ENCODE results near the gene NFIB.
A peak's percentile ranks its signal among the peaks of the same experiment; 100 is the strongest.

NFIB gene

GRCh38 chr9:14107495-14107894 is 206.4 kb downstream of the NFIB start:
- no peak for DNase-seq (ENCODE audit: low read depth in 2 of 2)

GRCh38 chr9:14106699-14107098 is 207.2 kb downstream of the NFIB start:
- DNase-seq (ENCODE audit: low read depth in 2 of 2) = no peak

- DNase-seq (ENCODE audit: low read depth in 2 of 2) = no peak
These were observed 209.4 kb downstream of the NFIB start for GRCh38 chr9:14104496-14104895.

GRCh38 chr9:14103115-14103514 is 210.8 kb downstream of the NFIB start:
- DNase-seq (ENCODE audit: low read depth in 2 of 2) = no peak

- DNase-seq (ENCODE audit: low read depth in 2 of 2) = no peak
These were observed 214.2 kb downstream of the NFIB start for GRCh38 chr9:14099737-14100136.

GRCh38 chr9:14098486-14099180 is 215.3 kb downstream of the NFIB start:
- DNase-seq (ENCODE audit: low read depth in 2 of 2) = no peak

- no peak for DNase-seq (ENCODE audit: low read depth in 2 of 2)
These were observed 216.1 kb downstream of the NFIB start for GRCh38 chr9:14097666-14098415.

GRCh38 chr9:14097215-14097614 is 216.7 kb downstream of the NFIB start:
- no peak for DNase-seq (ENCODE audit: low read depth in 2 of 2)

GRCh38 chr9:14096258-14096922 is 217.6 kb downstream of the NFIB start:
- no peak for DNase-seq (ENCODE audit: low read depth in 2 of 2)

GRCh38 chr9:14095277-14095676 is 218.7 kb downstream of the NFIB start:
- DNase-seq (ENCODE audit: low read depth in 2 of 2) = no peak

- no peak for DNase-seq (ENCODE audit: low read depth in 2 of 2)
These were observed 219.4 kb downstream of the NFIB start for GRCh38 chr9:14094491-14094890.

- DNase-seq (ENCODE audit: low read depth in 2 of 2) = no peak
These were observed 221.6 kb downstream of the NFIB start for GRCh38 chr9:14092344-14092743.

GRCh38 chr9:14089051-14089803 is 224.7 kb downstream of the NFIB start:
- DNase-seq (ENCODE audit: low read depth in 2 of 2) = no peak

- DNase-seq (ENCODE audit: low read depth in 2 of 2) = no peak
These were observed 226.4 kb downstream of the NFIB start for GRCh38 chr9:14087576-14087975.

- no peak for DNase-seq (ENCODE audit: low read depth in 2 of 2)
These were observed 227.4 kb downstream of the NFIB start for GRCh38 chr9:14086495-14086894.

- no peak for DNase-seq (ENCODE audit: low read depth in 2 of 2)
These were observed 228.1 kb downstream of the NFIB start for GRCh38 chr9:14085810-14086209.

GRCh38 chr9:14084867-14085266 is 229.1 kb downstream of the NFIB start:
- DNase-seq (ENCODE audit: low read depth in 2 of 2) = no peak

GRCh38 chr9:14083366-14083765 is 230.6 kb downstream of the NFIB start:
- DNase-seq (ENCODE audit: low read depth in 2 of 2) = no peak

GRCh38 chr9:14082732-14083131 is 231.2 kb downstream of the NFIB start:
- DNase-seq (ENCODE audit: low read depth in 2 of 2) = no peak

GRCh38 chr9:14081745-14082144 is 232.2 kb downstream of the NFIB start:
- no peak for DNase-seq (ENCODE audit: low read depth in 2 of 2)

GRCh38 chr9:14080959-14081542 is 232.9 kb downstream of the NFIB start:
- DNase-seq (ENCODE audit: low read depth in 2 of 2) = peak; percentile 53 to 60

- no peak for DNase-seq (ENCODE audit: low read depth in 2 of 2)
These were observed 234.5 kb downstream of the NFIB start for GRCh38 chr9:14079440-14079839.

Data from fibroblast of skin of left biceps (primary cell).